ENCODE measurements around the gene SLC51B.
A peak's percentile ranks its signal among the peaks of the same experiment; 100 is the strongest.

SLC51B gene

GRCh38 chr15:65054333-65055200, 9.4 kb downstream of the SLC51B start:
- Histone ChIP-seq H3K4me3 (ENCODE audit: severe bottlenecking) (no peak overlapping the region), H3K36me3 (ENCODE audit: low read depth) (no peaks in the 10 kb centered on the region), H3K27ac (ENCODE audit: poor library complexity, severe bottlenecking) (no peak overlapping the region), H3K4me1 (ENCODE audit: insufficient read depth, poor library complexity, severe bottlenecking) (no peaks in the 10 kb centered on the region), H3K9me3 (ENCODE audit: severe bottlenecking) (no peaks in the 10 kb centered on the region), H3K27me3 (ENCODE audit: insufficient read depth, poor library complexity, severe bottlenecking) (no peaks in the 10 kb centered on the region)
- DNase-seq (ENCODE audit: low spot score) (no peak), ATAC-seq (ENCODE audit: low read depth) (peak; percentile 66)
- TF ChIP-seq CTCF (IDR thresholded peaks at IDR 0.05; ENCODE audit: poor library complexity, severe bottlenecking) = peak; percentile 98

GRCh38 chr15:65055201-65055870, 10.1 kb downstream of the SLC51B start:
- TF ChIP-seq CTCF (IDR thresholded peaks at IDR 0.05; ENCODE audit: poor library complexity, severe bottlenecking) = no peak
- ATAC-seq (ENCODE audit: low read depth) (no peak), DNase-seq (ENCODE audit: low spot score) (no peak)
- Histone ChIP-seq H3K4me1 (ENCODE audit: insufficient read depth, poor library complexity, severe bottlenecking) (no peaks in the 10 kb centered on the region), H3K9me3 (ENCODE audit: severe bottlenecking) (no peaks in the 10 kb centered on the region), H3K27ac (ENCODE audit: poor library complexity, severe bottlenecking) (no peak overlapping the region), H3K36me3 (ENCODE audit: low read depth) (no peaks in the 10 kb centered on the region), H3K27me3 (ENCODE audit: insufficient read depth, poor library complexity, severe bottlenecking) (no peaks in the 10 kb centered on the region), H3K4me3 (ENCODE audit: severe bottlenecking) (no peak overlapping the region)

GRCh38 chr15:65056106-65056505, 10.9 kb downstream of the SLC51B start:
- H3K27ac ChIP-seq (ENCODE audit: poor library complexity, severe bottlenecking) = no peak overlapping the region
- TF ChIP-seq CTCF (IDR thresholded peaks at IDR 0.05; ENCODE audit: poor library complexity, severe bottlenecking) = no peak

GRCh38 chr15:65056868-65057548, 11.8 kb downstream of the SLC51B start:
- no peak overlapping the region for H3K4me3 ChIP-seq (ENCODE audit: severe bottlenecking)
- DNase-seq (ENCODE audit: low spot score) (no peak), ATAC-seq (ENCODE audit: low read depth) (peak; percentile 73)
- no peaks in the 10 kb centered on the region for H3K27me3 ChIP-seq (ENCODE audit: insufficient read depth, poor library complexity, severe bottlenecking)
- no peaks in the 10 kb centered on the region for H3K36me3 ChIP-seq (ENCODE audit: low read depth)
- H3K4me1 ChIP-seq (ENCODE audit: insufficient read depth, poor library complexity, severe bottlenecking) = no peaks in the 10 kb centered on the region
- no peak overlapping the region for H3K27ac ChIP-seq (ENCODE audit: poor library complexity, severe bottlenecking)
- no peak for TF ChIP-seq CTCF (IDR thresholded peaks at IDR 0.05; ENCODE audit: poor library complexity, severe bottlenecking)
- H3K9me3 ChIP-seq (ENCODE audit: severe bottlenecking) = no peaks in the 10 kb centered on the region

More at GRCh38 chr15:65056106-65056505, 10.9 kb downstream of the SLC51B start:
- Histone ChIP-seq H3K27me3 (ENCODE audit: insufficient read depth, poor library complexity, severe bottlenecking) (no peaks in the 10 kb centered on the region), H3K36me3 (ENCODE audit: low read depth) (no peaks in the 10 kb centered on the region), H3K4me1 (ENCODE audit: insufficient read depth, poor library complexity, severe bottlenecking) (no peaks in the 10 kb centered on the region), H3K9me3 (ENCODE audit: severe bottlenecking) (no peaks in the 10 kb centered on the region), H3K4me3 (ENCODE audit: severe bottlenecking) (no peak overlapping the region)
- ATAC-seq (ENCODE audit: low read depth) = no peak
- no peak for DNase-seq (ENCODE audit: low spot score)
